IMR-90 (cell line): ENCODE measurements around the gene USP47. TPM values are rescaled to one million over a fixed set of nuclear protein-coding genes. Genes with fewer than 3 reads are reported as not detected.

Experiments used
- ATAC-seq: fragments of 200-7000 bp; cut with Tn5 transposase; 2 replicates; pipeline ENCODE4 v1.9.1; 2020; ENCODE audit warnings: low read depth, mild to moderate bottlenecking, moderate library complexity
- BruUV-seq: library from RNA; stranded (reverse); fragments of 400-500 nt; replicated peaks from 2 replicates; lab custom pipeline; 2021; lab: Mats Ljungman, UMichigan
- CTCF ChIA-PET: fragments of 300-600 bp; formaldehyde crosslinking; extraction: SDS; loops from one replicate; lab custom pipeline; 2021; ENCODE audit warnings: antibody characterized with exemption; lab: Yijun Ruan, JAX
- POLR2A ChIA-PET: fragments of 300-600 bp; sonication (Branson Sonifier 250); formaldehyde crosslinking; loops from one replicate; lab custom pipeline; 2022; ENCODE audit warnings: antibody characterized with exemption; ENCODE audit not compliant: unreplicated experiment; lab: Charles Lee
- DNase-seq: peaks from one replicate; pipeline ENCODE4 v3.0.0; 2013
- H2AFZ ChIP-seq: replicated peaks from 2 replicates; pipeline ENCODE3; 2013; ENCODE audit warnings: low read length, mild to moderate bottlenecking; ENCODE audit not compliant: poor library complexity
- H2AK5ac ChIP-seq: 2 replicates; pipeline ENCODE4 v1.6.1; 2013; ENCODE audit warnings: low read depth, low read length, inconsistent platforms
- H2AK9ac ChIP-seq: replicated peaks from 2 replicates; pipeline ENCODE3; 2013; ENCODE audit warnings: mild to moderate bottlenecking, low read depth, low read length, moderate library complexity; ENCODE audit not compliant: poor library complexity
- H2BK120ac ChIP-seq: 2 replicates; pipeline ENCODE4 v1.6.1; 2013; ENCODE audit warnings: low read depth, low read length, inconsistent platforms
- H2BK15ac ChIP-seq: 3 replicates; pipeline ENCODE4 v1.6.1; 2013; ENCODE audit warnings: low read depth, low read length, inconsistent platforms
- H2BK20ac ChIP-seq: 2 replicates; pipeline ENCODE4 v1.6.1; 2013; ENCODE audit warnings: low read depth, mild to moderate bottlenecking, inconsistent platforms, low read length, moderate library complexity
- H2BK5ac ChIP-seq: 2 replicates; pipeline ENCODE4 v1.6.1; 2013; ENCODE audit warnings: mild to moderate bottlenecking, low read depth, low read length, inconsistent platforms; ENCODE audit not compliant: poor library complexity, severe bottlenecking
- H3K14ac ChIP-seq: replicated peaks from 2 replicates; pipeline ENCODE4 v1.6.1; 2013; ENCODE audit warnings: low read depth, low read length, inconsistent platforms
- H3K18ac ChIP-seq: 2 replicates; pipeline ENCODE4 v1.6.1; 2013; ENCODE audit warnings: low read depth, low read length, control low read depth
- H3K23ac ChIP-seq: 2 replicates; pipeline ENCODE4 v1.6.1; 2013; ENCODE audit warnings: low read depth, low read length, inconsistent platforms
- H3K27ac ChIP-seq: 2 replicates; pipeline ENCODE4 v1.5.1; 2013; ENCODE audit warnings: mild to moderate bottlenecking, control low read depth, low read length; ENCODE audit not compliant: insufficient read depth
- H3K27me3 ChIP-seq: 2 replicates; pipeline ENCODE4 v1.6.1; 2013; ENCODE audit warnings: low read length; ENCODE audit not compliant: control insufficient read depth, insufficient read depth
- H3K36me3 ChIP-seq: 2 replicates; pipeline ENCODE4 v1.6.1; 2013; ENCODE audit warnings: low read length, mixed read lengths; ENCODE audit not compliant: control insufficient read depth, insufficient read depth
- H3K4ac ChIP-seq: 2 replicates; pipeline ENCODE4 v1.6.1; 2013; ENCODE audit warnings: low read depth, low read length, inconsistent platforms
- H3K4me1 ChIP-seq: 2 replicates; pipeline ENCODE4 v1.6.1; 2013; ENCODE audit warnings: low read length, mixed read lengths; ENCODE audit not compliant: control insufficient read depth, insufficient read depth
- H3K4me2 ChIP-seq: 2 replicates; pipeline ENCODE4 v1.6.1; 2013; ENCODE audit warnings: low read depth, mild to moderate bottlenecking, control low read depth, low read length, moderate library complexity
- H3K4me3 ChIP-seq: 2 replicates; pipeline ENCODE4 v1.5.1; 2013; ENCODE audit warnings: low read depth, mild to moderate bottlenecking, control low read depth, low read length, moderate library complexity; ENCODE audit not compliant: insufficient read depth
- H3K56ac ChIP-seq: 2 replicates; pipeline ENCODE4 v1.6.1; 2013; ENCODE audit warnings: low read length, inconsistent platforms; ENCODE audit not compliant: insufficient read depth; ENCODE audit errors: extremely low read depth
- H3K79me1 ChIP-seq, 2 experiments: 2 replicates each; pipeline ENCODE4 v1.6.1; 2013; ENCODE audit warnings: low read length in 2 of 2, inconsistent platforms in 1 of 2, low read depth in 1 of 2
- H3K9ac ChIP-seq: 2 replicates; pipeline ENCODE4 v1.6.1; 2013; ENCODE audit warnings: low read depth, low read length, control low read depth
- H3K9me1 ChIP-seq: 2 replicates; pipeline ENCODE4 v1.6.1; 2013; ENCODE audit warnings: low read length, inconsistent platforms; ENCODE audit not compliant: insufficient read depth
- H3K9me3 ChIP-seq: 2 replicates; pipeline ENCODE4 v1.6.1; 2013; ENCODE audit warnings: low read length; ENCODE audit not compliant: control insufficient read depth, insufficient read depth
- H4K20me1 ChIP-seq: 2 replicates; pipeline ENCODE4 v1.6.1; 2013; ENCODE audit warnings: low read length, inconsistent platforms; ENCODE audit not compliant: insufficient read depth
- H4K5ac ChIP-seq: 2 replicates; pipeline ENCODE4 v1.6.1; 2013; ENCODE audit warnings: mild to moderate bottlenecking, low read depth, low read length, control low read depth
- H4K8ac ChIP-seq, 2 experiments: 2 replicates each; pipeline ENCODE4 v1.6.1; 2013; ENCODE audit warnings: low read depth in 2 of 2, low read length in 2 of 2, control low read depth in 1 of 2, inconsistent platforms in 1 of 2
- H4K91ac ChIP-seq: 2 replicates; pipeline ENCODE4 v1.6.1; 2013; ENCODE audit warnings: low read depth, low read length, inconsistent platforms; ENCODE audit not compliant: insufficient read depth
- BHLHE40 ChIP-seq: fragments of 150-350 bp; IDR thresholded peaks from 2 replicates; pipeline ENCODE4 v1.6.1; 2016; ENCODE audit warnings: mild to moderate bottlenecking, low read depth, low read length
- CHD1 ChIP-seq: IDR thresholded peaks from 2 replicates; pipeline ENCODE4 v1.6.1; 2012; ENCODE audit warnings: low read depth, low read length, improper control_type of control experiment
- WGBS, 2 experiments: methylation state at CpG; one replicate each; pipeline versions ENCODE4 v1.1.5 to v1.1.7; 2013; ENCODE audit warnings: missing lambda C conversion rate in 2 of 2; ENCODE audit not compliant: insufficient read length in 1 of 2; ENCODE audit errors: extremely low coverage in 2 of 2; 5-methylcytosine and 5-hydroxymethylcytosine counted together
- dilution Hi-C: fragments of 300-500 bp; cut with HindIII; formaldehyde crosslinking; loops from one replicate; pipeline ENCODE4 v1.14.3; 2018; ENCODE audit warnings: low sequenced_read_pairs; ENCODE audit not compliant: unreplicated experiment
- in situ Hi-C: fragments of 300-500 bp; cut with MboI; formaldehyde crosslinking; loops from 3 replicates; pipeline ENCODE4 v1.14.3; 2019; ENCODE audit warnings: low sequenced_read_pairs, inconsistent platforms, mixed read lengths
- intact Hi-C: fragments of 100-400 bp; cut with micrococcal nuclease; formaldehyde crosslinking; loops from 2 replicates; pipeline ENCODE4 v1.10.0; 2022
- polyA plus RNA-seq, 3 experiments: library from polyadenylated mRNA; depleted of rRNA; stranded (reverse); fragments of >200 nt; gene quantifications; 2 replicates each; pipeline ENCODE4 v1.2.3, GENCODE V29; 2012; ENCODE audit warnings: low replicate concordance in 1 of 3
- total RNA-seq: library from RNA; depleted of rRNA; stranded (reverse); fragments of >200 nt; gene quantifications from 2 replicates; pipeline ENCODE4 v1.2.3, GENCODE V29; 2012

Gene USP47
- total and polyA plus RNA-seq, 2 of the 4 experiments (the other 2 are of a cell fraction) = 15.0 to 110 TPM

GRCh38 chr11:11980200-11980599 lies 138.4 kb downstream of the USP47 start:
- peak overlapping the region; percentile 99 for H3K4ac ChIP-seq
- H2AK5ac ChIP-seq = peak overlapping the region; percentile 87
- dilution Hi-C loops = no loop called here
- H4K8ac ChIP-seq = peak overlapping the region; percentile 75 to 79; a peak in 3 of 4 replicates
- CTCF ChIA-PET = no interaction called here
- peak overlapping the region; percentile 89 for H2AK9ac ChIP-seq
- H3K27ac ChIP-seq = peak overlapping the region; percentile 80
- no peak for ATAC-seq
- intact Hi-C loops = no loop called here
- H3K9me1 ChIP-seq = peaks cover 58% of the 10 kb centered on the region
- peak overlapping the region; percentile 32; the same call in 1 of the 2 replicates for H4K5ac ChIP-seq
- H2BK120ac ChIP-seq = peak overlapping the region; percentile 93
- H2BK15ac ChIP-seq = peak overlapping the region; percentile 96; the same call in 1 of the 3 replicates
- H3K9me3 ChIP-seq = no peaks in the 10 kb centered on the region; the same call in 1 of the 2 replicates
- H3K23ac ChIP-seq = peak overlapping the region; percentile 92; the same call in 1 of the 2 replicates
- in situ Hi-C loops = no loop called here
- peak overlapping the region; percentile 91 for H3K14ac ChIP-seq
- peak overlapping the region; percentile 57; the same call in 1 of the 2 replicates for H3K18ac ChIP-seq
- no peaks in the 10 kb centered on the region for H4K20me1 ChIP-seq
- H3K4me2 ChIP-seq = no peak overlapping the region
- TF ChIP-seq CHD1 (no peak), BHLHE40 (no peak)
- peaks cover 10% of the 10 kb centered on the region for H3K36me3 ChIP-seq
- 0 out of 2 replicates have a peak overlapping the region, but pooled peaks have one; percentile 2 for H3K56ac ChIP-seq
- peak overlapping the region; percentile 85 for H4K91ac ChIP-seq
- peaks cover 48 to 91% of the 10 kb centered on the region in 2 experiments; a peak in 3 of 4 replicates for H3K79me1 ChIP-seq
- no peak overlapping the region for H3K9ac ChIP-seq
- no peak for DNase-seq
- H3K4me1 ChIP-seq = peaks cover 58% of the 10 kb centered on the region
- no CpG with 5 or more reads among the region's 2 CpGs for WGBS, 2 experiments
- H2AFZ ChIP-seq = no peak overlapping the region
- no peaks in the 10 kb centered on the region for H3K27me3 ChIP-seq
- peak overlapping the region; percentile 82 for H2BK5ac ChIP-seq
- POLR2A ChIA-PET = interaction anchor here (0.5 kb wide), 1 partner anchor 103 kb away, joined by 5 read pairs; no protein-coding TSS in a partner anchor
- H2BK20ac ChIP-seq = peak overlapping the region; percentile 65
- no peak overlapping the region for H3K4me3 ChIP-seq
- BruUV-seq = no TSS peak
